Fibroblast of lung (primary cell): ENCODE measurements around the gene CHKA. TPM values are rescaled to one million over a fixed set of nuclear protein-coding genes. Genes with fewer than 3 reads are reported as not detected.

Source experiments
- DNase-seq, 2 donors: peaks; one replicate each; pipeline versions ENCODE4 v3.0.0 to v3.0.0-alpha.2; 2010; ENCODE audit warnings: low read depth in 2 of 2
- H2AFZ ChIP-seq: 2 replicates; pipeline ENCODE4 v1.5.1; 2012; ENCODE audit warnings: low read length, control low read depth, inconsistent platforms
- H3K27ac ChIP-seq: 2 replicates; pipeline ENCODE4 v1.5.1; 2011; ENCODE audit warnings: low read length, control low read depth; ENCODE audit not compliant: insufficient read depth
- H3K27me3 ChIP-seq: 2 replicates; pipeline ENCODE4 v1.5.1; 2011; ENCODE audit warnings: mild to moderate bottlenecking, low read length; ENCODE audit not compliant: control insufficient read depth, insufficient read depth
- H3K36me3 ChIP-seq: 2 replicates; pipeline ENCODE4 v1.5.1; 2011; ENCODE audit warnings: low read length; ENCODE audit not compliant: control insufficient read depth, insufficient read depth
- H3K4me1 ChIP-seq: 2 replicates; pipeline ENCODE4 v1.5.1; 2011; ENCODE audit warnings: low read length; ENCODE audit not compliant: control insufficient read depth, insufficient read depth; ENCODE audit errors: extremely low read depth
- H3K4me2 ChIP-seq: 2 replicates; pipeline ENCODE4 v1.5.1; 2011; ENCODE audit warnings: low read length, control low read depth; ENCODE audit not compliant: insufficient read depth; ENCODE audit errors: extremely low read depth
- H3K4me3 ChIP-seq, 4 experiments: fragments of 200-600 bp in 1 of 4; sonication (generic) in 1 of 4; replicated peaks in 1 of 4; 2 replicates each; pipeline ENCODE4 v1.5.1; 2011 to 2016; ENCODE audit warnings: low read length in 4 of 4, low read depth in 3 of 4, mild to moderate bottlenecking in 3 of 4, control low read depth in 2 of 4, inconsistent platforms in 1 of 4, mixed read lengths in 1 of 4; ENCODE audit not compliant: insufficient read depth in 1 of 4; ENCODE audit errors: control extremely low read depth in 1 of 4
- H3K79me2 ChIP-seq: 2 replicates; pipeline ENCODE4 v1.5.1; 2012; ENCODE audit warnings: mild to moderate bottlenecking, low read length, inconsistent platforms; ENCODE audit not compliant: control insufficient read depth, insufficient read depth
- H3K9ac ChIP-seq: 2 replicates; pipeline ENCODE4 v1.5.1; 2011; ENCODE audit warnings: mild to moderate bottlenecking, low read length, control low read depth; ENCODE audit not compliant: insufficient read depth
- H3K9me3 ChIP-seq: 2 replicates; pipeline ENCODE4 v1.5.1; 2012; ENCODE audit warnings: low read depth, low read length; ENCODE audit not compliant: control insufficient read depth, insufficient read depth
- H4K20me1 ChIP-seq: 2 replicates; pipeline ENCODE4 v1.5.1; 2011; ENCODE audit warnings: low read length; ENCODE audit not compliant: control insufficient read depth, insufficient read depth; ENCODE audit errors: extremely low read depth
- EZH2 ChIP-seq: IDR thresholded peaks from 2 replicates; pipeline ENCODE4 v1.5.1; 2012; ENCODE audit warnings: low read length, control low read depth, mild to moderate bottlenecking; ENCODE audit errors: missing control alignments
- polyA plus RNA-seq, 2 donors: library from polyadenylated mRNA; depleted of rRNA in 1 of 2; stranded (reverse) in 1 of 2; unstranded in 1 of 2; fragments of >200 nt; gene quantifications; 2 replicates each; pipeline ENCODE4 v1.2.1, GENCODE V29; 2011 to 2012; ENCODE audit warnings: missing spikeins in 1 of 2
- total RNA-seq: library from RNA; depleted of rRNA; stranded (reverse); fragments of >200 nt; gene quantifications from 2 replicates; pipeline ENCODE4 v1.2.1, GENCODE V29; 2014
- TF ChIP-seq, protein P1 (sequence below), 2 donors: IDR thresholded peaks in 1 of 2; conservative IDR thresholded peaks in 1 of 2; 1 replicate in 1 of 2; 2 replicates in 1 of 2; pipeline ENCODE4 v1.5.1; 2011 to 2012; ENCODE audit warnings: low read length in 2 of 2, control low read depth in 1 of 2, inconsistent platforms in 1 of 2, low read depth in 1 of 2, mild to moderate bottlenecking in 1 of 2

CHKA gene
- total and polyA plus RNA-seq, 2 donors (not counting 1 experiment from before 2014, with no cell fraction given), result 7.2 to 8.4 TPM

DNA sequence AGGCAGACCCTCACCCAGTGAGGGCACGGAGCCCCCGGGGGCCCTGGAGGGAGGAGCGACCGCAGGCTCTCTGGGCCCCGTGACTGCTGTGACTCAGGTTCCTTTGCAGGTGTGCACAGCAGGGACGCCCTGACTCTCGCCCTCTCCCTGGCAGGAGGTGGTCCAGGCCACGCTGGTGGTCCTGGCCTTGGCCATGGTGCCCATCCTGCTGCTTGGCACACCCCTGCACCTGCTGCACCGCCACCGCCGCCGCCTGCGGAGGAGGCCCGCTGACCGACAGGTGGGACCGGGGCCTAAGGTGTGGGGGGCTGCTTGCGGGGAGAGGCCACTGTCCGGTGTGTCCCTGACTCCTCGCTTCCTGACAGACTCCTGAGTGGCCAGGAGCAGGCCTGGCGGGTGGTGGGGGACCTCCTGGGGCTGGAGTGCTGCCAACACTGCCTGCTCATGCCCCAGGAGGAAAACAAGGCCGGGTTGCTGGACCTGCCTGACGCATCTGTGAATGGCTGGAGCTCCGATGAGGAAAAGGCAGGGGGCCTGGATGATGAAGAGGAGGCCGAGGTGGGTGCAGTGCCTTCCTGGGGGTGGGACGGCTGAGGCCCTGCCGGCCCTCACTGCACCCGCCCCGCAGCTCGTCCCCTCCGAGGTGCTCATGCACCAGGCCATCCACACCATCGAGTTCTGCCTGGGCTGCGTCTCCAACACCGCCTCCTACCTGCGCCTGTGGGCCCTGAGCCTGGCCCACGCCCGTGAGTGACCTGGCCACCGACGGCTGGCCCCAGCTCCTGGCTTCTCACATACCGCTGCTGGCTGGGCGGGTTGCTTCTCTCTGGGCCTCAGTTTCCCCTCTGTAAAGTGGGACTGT is 71.4 kb downstream of the CHKA start:
- DNase-seq, result peak in 1 of 2 donors; percentile 41
- H3K9ac ChIP-seq, result no peak overlapping the region
- no peak overlapping the region for H2AFZ ChIP-seq
- H3K27me3 ChIP-seq, result no peaks in the 10 kb centered on the region
- H3K27ac ChIP-seq, result no peak overlapping the region
- H3K4me3 ChIP-seq, result no peak overlapping the region
- TF ChIP-seq EZH2, result no peak
- no peaks in the 10 kb centered on the region for H4K20me1 ChIP-seq
- H3K9me3 ChIP-seq, result no peaks in the 10 kb centered on the region
- no peaks in the 10 kb centered on the region for H3K4me1 ChIP-seq
- no peak overlapping the region for H3K4me2 ChIP-seq
- H3K79me2 ChIP-seq, result no peaks in the 10 kb centered on the region
- H3K36me3 ChIP-seq, result peaks cover 43% of the 10 kb centered on the region

DNA sequence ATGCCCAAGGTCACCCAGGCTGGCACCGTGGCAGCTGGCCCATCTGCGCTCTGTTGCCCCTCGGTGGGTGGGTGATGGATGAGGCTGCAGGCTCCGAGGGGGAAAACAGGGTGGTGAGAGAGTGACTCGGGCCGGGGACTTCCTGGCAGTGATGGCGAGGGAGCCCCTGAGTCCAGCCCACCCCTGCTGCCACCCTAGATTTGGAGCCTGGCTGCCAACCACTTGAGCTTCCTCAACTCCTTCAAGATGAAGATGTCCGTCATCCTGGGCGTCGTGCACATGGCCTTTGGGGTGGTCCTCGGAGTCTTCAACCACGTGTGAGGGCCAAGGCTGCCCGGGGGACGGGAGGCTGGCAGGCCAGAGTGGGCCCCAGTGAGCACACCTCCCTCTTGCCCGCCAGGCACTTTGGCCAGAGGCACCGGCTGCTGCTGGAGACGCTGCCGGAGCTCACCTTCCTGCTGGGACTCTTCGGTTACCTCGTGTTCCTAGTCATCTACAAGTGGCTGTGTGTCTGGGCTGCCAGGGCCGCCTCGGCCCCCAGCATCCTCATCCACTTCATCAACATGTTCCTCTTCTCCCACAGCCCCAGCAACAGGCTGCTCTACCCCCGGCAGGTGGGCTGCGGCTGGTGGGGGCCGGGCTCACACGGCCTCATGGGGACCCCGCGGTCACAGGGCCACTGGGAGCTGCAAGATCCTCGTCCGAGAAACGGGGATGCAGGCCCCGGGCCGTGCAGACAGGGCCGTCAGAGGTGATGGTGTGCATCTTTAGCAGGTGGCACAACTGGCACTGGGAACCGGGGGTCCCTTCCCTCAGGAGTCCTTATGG is 72.3 kb downstream of the CHKA start:
- Histone ChIP-seq H3K4me2 (no peak overlapping the region), H3K9ac (no peak overlapping the region), H2AFZ (no peak overlapping the region), H3K27ac (no peak overlapping the region), H3K36me3 (peaks cover 51% of the 10 kb centered on the region), H3K27me3 (no peaks in the 10 kb centered on the region), H3K4me3 (no peak overlapping the region), H4K20me1 (no peaks in the 10 kb centered on the region), H3K9me3 (no peaks in the 10 kb centered on the region), H3K4me1 (no peaks in the 10 kb centered on the region), H3K79me2 (no peaks in the 10 kb centered on the region)
- DNase-seq, result no peak
- TF ChIP-seq, protein P1, sequence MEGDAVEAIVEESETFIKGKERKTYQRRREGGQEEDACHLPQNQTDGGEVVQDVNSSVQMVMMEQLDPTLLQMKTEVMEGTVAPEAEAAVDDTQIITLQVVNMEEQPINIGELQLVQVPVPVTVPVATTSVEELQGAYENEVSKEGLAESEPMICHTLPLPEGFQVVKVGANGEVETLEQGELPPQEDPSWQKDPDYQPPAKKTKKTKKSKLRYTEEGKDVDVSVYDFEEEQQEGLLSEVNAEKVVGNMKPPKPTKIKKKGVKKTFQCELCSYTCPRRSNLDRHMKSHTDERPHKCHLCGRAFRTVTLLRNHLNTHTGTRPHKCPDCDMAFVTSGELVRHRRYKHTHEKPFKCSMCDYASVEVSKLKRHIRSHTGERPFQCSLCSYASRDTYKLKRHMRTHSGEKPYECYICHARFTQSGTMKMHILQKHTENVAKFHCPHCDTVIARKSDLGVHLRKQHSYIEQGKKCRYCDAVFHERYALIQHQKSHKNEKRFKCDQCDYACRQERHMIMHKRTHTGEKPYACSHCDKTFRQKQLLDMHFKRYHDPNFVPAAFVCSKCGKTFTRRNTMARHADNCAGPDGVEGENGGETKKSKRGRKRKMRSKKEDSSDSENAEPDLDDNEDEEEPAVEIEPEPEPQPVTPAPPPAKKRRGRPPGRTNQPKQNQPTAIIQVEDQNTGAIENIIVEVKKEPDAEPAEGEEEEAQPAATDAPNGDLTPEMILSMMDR (conservative IDR thresholded peaks at IDR 0.05 in 1 of 2, IDR thresholded peaks at IDR 0.05 in 1 of 2; ENCODE audit: low read depth in 1 of 2, low read length in 2 of 2), result no peak
- TF ChIP-seq EZH2, result no peak

DNA sequence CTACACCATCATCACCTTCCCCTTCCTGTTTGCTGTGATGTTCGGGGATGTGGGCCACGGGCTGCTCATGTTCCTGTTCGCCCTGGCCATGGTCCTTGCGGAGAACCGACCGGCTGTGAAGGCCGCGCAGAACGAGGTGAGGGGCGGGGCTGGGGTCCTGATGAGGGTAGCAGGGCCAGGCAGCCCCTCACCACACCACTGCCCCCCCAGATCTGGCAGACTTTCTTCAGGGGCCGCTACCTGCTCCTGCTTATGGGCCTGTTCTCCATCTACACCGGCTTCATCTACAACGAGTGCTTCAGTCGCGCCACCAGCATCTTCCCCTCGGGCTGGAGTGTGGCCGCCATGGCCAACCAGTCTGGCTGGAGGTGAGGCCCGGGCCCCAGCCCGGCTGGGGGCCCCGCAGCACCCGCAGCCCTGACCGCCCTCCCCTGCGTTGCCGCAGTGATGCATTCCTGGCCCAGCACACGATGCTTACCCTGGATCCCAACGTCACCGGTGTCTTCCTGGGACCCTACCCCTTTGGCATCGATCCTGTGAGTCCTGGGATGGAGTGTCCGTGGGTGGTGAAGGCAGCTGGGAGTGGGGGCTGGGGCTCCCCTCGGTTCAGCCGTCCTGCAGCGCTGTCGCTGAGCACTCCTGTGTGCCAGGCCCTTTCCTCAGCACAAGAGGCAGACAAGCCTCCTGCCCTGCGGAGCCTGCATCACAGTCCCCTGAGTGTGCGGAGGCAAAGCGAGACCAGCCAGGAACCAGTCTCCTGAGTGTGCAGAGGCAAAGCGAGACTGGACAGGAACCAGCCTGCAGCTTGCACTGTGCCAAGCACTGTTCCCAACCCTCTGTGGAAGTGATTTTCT is 73.5 kb downstream of the CHKA start:
- no peaks in the 10 kb centered on the region for H3K79me2 ChIP-seq

More for the DNA sequence above, 73.5 kb downstream of the CHKA start:
- H4K20me1 ChIP-seq, result no peaks in the 10 kb centered on the region
- peaks cover 56% of the 10 kb centered on the region for H3K36me3 ChIP-seq
- H3K9me3 ChIP-seq, result no peaks in the 10 kb centered on the region
- no peaks in the 10 kb centered on the region for H3K27me3 ChIP-seq
- no peak for TF ChIP-seq EZH2
- TF ChIP-seq, protein P1 (conservative IDR thresholded peaks at IDR 0.05 in 1 of 2, IDR thresholded peaks at IDR 0.05 in 1 of 2; ENCODE audit: low read depth in 1 of 2, low read length in 2 of 2), result no peak
- no peak overlapping the region for H3K9ac ChIP-seq
- H3K4me1 ChIP-seq, result no peaks in the 10 kb centered on the region
- no peak for DNase-seq
- H3K4me3 ChIP-seq, result no peak overlapping the region
- H3K27ac ChIP-seq, result no peak overlapping the region
- no peak overlapping the region for H2AFZ ChIP-seq
- H3K4me2 ChIP-seq, result no peak overlapping the region
